ENCODE data around the gene SH3BP2. TPM values are rescaled to one million over a fixed set of nuclear protein-coding genes. Genes with fewer than 3 reads are reported as not detected.

Gene SH3BP2
- total and polyA plus RNA-seq, 2 donors from 2014 or later, result 27.3 to 128 TPM

- TF ChIP-seq, protein P1, sequence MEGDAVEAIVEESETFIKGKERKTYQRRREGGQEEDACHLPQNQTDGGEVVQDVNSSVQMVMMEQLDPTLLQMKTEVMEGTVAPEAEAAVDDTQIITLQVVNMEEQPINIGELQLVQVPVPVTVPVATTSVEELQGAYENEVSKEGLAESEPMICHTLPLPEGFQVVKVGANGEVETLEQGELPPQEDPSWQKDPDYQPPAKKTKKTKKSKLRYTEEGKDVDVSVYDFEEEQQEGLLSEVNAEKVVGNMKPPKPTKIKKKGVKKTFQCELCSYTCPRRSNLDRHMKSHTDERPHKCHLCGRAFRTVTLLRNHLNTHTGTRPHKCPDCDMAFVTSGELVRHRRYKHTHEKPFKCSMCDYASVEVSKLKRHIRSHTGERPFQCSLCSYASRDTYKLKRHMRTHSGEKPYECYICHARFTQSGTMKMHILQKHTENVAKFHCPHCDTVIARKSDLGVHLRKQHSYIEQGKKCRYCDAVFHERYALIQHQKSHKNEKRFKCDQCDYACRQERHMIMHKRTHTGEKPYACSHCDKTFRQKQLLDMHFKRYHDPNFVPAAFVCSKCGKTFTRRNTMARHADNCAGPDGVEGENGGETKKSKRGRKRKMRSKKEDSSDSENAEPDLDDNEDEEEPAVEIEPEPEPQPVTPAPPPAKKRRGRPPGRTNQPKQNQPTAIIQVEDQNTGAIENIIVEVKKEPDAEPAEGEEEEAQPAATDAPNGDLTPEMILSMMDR (IDR thresholded peaks at IDR 0.05; ENCODE audit: borderline replicate concordance, extremely low read depth, insufficient read depth), result no peak
- Histone ChIP-seq H3K27ac (ENCODE audit: low read depth in 2 of 2, low read length in 2 of 2) (peak overlapping the region; percentile 61 to 66), H3K4me1 (ENCODE audit: control insufficient read depth in 2 of 3, insufficient read depth in 2 of 3, low read depth in 1 of 3, low read length in 3 of 3) (peaks cover 0 to 9% (median 0%) of the 10 kb centered on the region in 3 donors), H3K27me3 (ENCODE audit: control insufficient read depth, insufficient read depth, low read length) (no peaks in the 10 kb centered on the region), H3K4me3 (ENCODE audit: low read length in 3 of 3) (no peak overlapping the region), H3K9ac (ENCODE audit: low read length in 3 of 3) (no peak overlapping the region), H3K36me3 (ENCODE audit: control insufficient read depth in 2 of 3, insufficient read depth in 3 of 3, low read length in 3 of 3) (peaks cover 0 to 45% (median 25%) of the 10 kb centered on the region in 3 donors), H3K9me3 (ENCODE audit: control insufficient read depth in 2 of 3, insufficient read depth in 1 of 3, low read length in 3 of 3) (no peaks in the 10 kb centered on the region)
- DNase-seq, result peak in 1 of 5 donors; percentile 69
- no peak for FAIRE-seq
- intact Hi-C loops (cut with DNase I), result no loop called here
These were observed 45.8 kb upstream of the SH3BP2 start for GRCh38 chr4:2746891-2747695.

GRCh38 chr4:2750719-2751605, 41.9 kb upstream of the SH3BP2 start:
- TF ChIP-seq, protein P1 (IDR thresholded peaks at IDR 0.05; ENCODE audit: borderline replicate concordance, extremely low read depth, insufficient read depth), result no peak
- peaks cover 0 to 20% (median 11%) of the 10 kb centered on the region in 3 donors for H3K36me3 ChIP-seq (ENCODE audit: control insufficient read depth in 2 of 3, insufficient read depth in 3 of 3, low read length in 3 of 3)
- H3K27me3 ChIP-seq (ENCODE audit: control insufficient read depth, insufficient read depth, low read length), result no peaks in the 10 kb centered on the region
- no peaks in the 10 kb centered on the region for H3K9me3 ChIP-seq (ENCODE audit: control insufficient read depth in 2 of 3, insufficient read depth in 1 of 3, low read length in 3 of 3)
- H3K27ac ChIP-seq (ENCODE audit: low read depth in 2 of 2, low read length in 2 of 2), result no peak overlapping the region
- H3K9ac ChIP-seq (ENCODE audit: low read length in 3 of 3), result no peak overlapping the region
- H3K4me3 ChIP-seq (ENCODE audit: low read length in 3 of 3), result no peak overlapping the region
- DNase-seq (peak in 1 of 5 donors; percentile 43), FAIRE-seq (no peak)
- H3K4me1 ChIP-seq (ENCODE audit: control insufficient read depth in 2 of 3, insufficient read depth in 2 of 3, low read depth in 1 of 3, low read length in 3 of 3), result peaks cover 0 to 16% (median 4%) of the 10 kb centered on the region in 3 donors
- intact Hi-C loops (cut with DNase I), result no loop called here

- intact Hi-C loops (cut with DNase I), result no loop called here
- Histone ChIP-seq H3K9ac (ENCODE audit: low read length in 3 of 3) (no peak overlapping the region), H3K4me3 (ENCODE audit: low read length in 3 of 3) (no peak overlapping the region), H3K4me1 (ENCODE audit: control insufficient read depth in 2 of 3, insufficient read depth in 2 of 3, low read depth in 1 of 3, low read length in 3 of 3) (peaks cover 0 to 9% (median 4%) of the 10 kb centered on the region in 3 donors), H3K27me3 (ENCODE audit: control insufficient read depth, insufficient read depth, low read length) (no peaks in the 10 kb centered on the region), H3K27ac (ENCODE audit: low read depth in 2 of 2, low read length in 2 of 2) (no peak overlapping the region), H3K9me3 (ENCODE audit: control insufficient read depth in 2 of 3, insufficient read depth in 1 of 3, low read length in 3 of 3) (no peaks in the 10 kb centered on the region), H3K36me3 (ENCODE audit: control insufficient read depth in 2 of 3, insufficient read depth in 3 of 3, low read length in 3 of 3) (peaks cover 0 to 4% (median 3%) of the 10 kb centered on the region in 3 donors)
- DNase-seq, result no peak
- no peak for FAIRE-seq
- TF ChIP-seq, protein P1 (IDR thresholded peaks at IDR 0.05; ENCODE audit: borderline replicate concordance, extremely low read depth, insufficient read depth), result no peak
These were observed 39.4 kb upstream of the SH3BP2 start for GRCh38 chr4:2753436-2753835.

All from kidney (tissue), 14 donors.